Measurements from ENCODE around the gene GALNT18.

The GALNT18 gene

DNA sequence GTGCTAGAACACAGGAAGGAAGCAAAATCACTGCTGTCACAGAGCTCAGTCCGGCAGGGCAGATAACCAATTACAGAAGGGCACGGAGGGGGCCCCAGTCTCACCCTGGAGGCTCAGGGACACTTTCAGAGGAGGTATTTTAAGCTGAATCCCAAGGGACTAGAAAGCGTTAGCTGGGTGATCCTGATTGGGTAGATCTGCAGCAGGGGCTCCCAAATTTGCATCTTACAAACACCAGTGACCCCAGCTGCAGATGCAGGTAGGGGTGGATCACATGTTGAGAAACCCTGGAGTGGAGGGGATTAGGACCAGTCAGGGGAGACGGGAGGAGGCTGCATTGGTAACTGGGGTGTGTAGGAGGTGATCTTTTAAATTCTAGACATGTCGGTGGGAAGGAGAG is 360.2 kb downstream of the GALNT18 start:
- TF ChIP-seq CTCF (conservative IDR thresholded peaks at IDR 0.05) (no peak), ZFX (IDR thresholded peaks at IDR 0.05) (no peak)
- H3K27ac ChIP-seq, result no peak overlapping the region

- TF ChIP-seq ZFX (IDR thresholded peaks at IDR 0.05), result no peak
- no peak for TF ChIP-seq CTCF (conservative IDR thresholded peaks at IDR 0.05)
Measured at GRCh38 chr11:11260903-11261302, 360.9 kb downstream of the GALNT18 start.

DNA sequence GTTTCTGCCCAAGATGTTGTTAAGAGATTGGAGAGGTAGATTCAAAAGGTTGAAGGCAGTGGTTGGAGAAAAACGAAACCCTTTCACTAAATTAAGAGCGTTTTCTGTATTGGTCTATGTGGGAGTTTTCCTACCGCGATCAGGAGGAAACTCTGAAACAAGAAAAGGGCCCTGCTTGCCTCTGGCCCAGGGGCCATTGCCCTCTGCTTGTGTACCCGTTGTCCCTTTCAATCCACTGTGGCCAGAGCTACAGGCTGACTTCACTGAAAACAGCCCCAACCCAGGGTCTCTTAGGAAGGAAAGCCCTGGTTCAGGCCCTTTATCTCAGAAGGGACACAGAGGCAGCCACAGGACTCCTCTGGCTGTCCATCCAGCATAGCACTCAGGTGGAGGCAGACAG is 367.8 kb downstream of the GALNT18 start:
- no peak overlapping the region for H3K27ac ChIP-seq
- TF ChIP-seq ZFX (IDR thresholded peaks at IDR 0.05), result no peak
- TF ChIP-seq CTCF (conservative IDR thresholded peaks at IDR 0.05), result no peak

More at GRCh38 chr11:11260903-11261302, 360.9 kb downstream of the GALNT18 start:
- H3K27ac ChIP-seq, result no peak overlapping the region

DNA sequence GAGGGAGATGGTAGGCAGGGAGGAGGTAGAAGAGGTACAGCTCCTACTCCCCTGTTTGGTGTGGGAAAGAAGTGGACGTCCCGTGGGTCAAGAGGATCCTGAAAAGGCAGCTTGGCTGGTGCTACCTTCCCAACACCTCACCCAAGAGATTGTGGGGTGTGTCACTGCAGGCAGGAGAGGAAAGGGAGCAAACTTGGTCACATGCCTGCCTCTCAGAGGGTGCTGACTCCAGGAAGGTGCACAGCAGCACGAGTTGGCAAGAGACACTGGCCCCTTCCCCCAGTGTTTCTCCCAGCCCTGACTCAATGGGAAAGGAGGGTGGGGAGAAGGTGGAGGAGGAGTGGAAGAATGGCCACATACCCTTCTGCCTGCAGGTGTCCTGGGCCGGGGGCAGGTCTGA is 368.3 kb downstream of the GALNT18 start:
- TF ChIP-seq CTCF (conservative IDR thresholded peaks at IDR 0.05) (no peak), ZFX (IDR thresholded peaks at IDR 0.05) (no peak)
- no peak overlapping the region for H3K27ac ChIP-seq

GRCh38 chr11:11252403-11252802 is 369.4 kb downstream of the GALNT18 start:
- no peak for TF ChIP-seq CTCF (conservative IDR thresholded peaks at IDR 0.05)
- no peak for TF ChIP-seq ZFX (IDR thresholded peaks at IDR 0.05)
- no peak overlapping the region for H3K27ac ChIP-seq

DNA sequence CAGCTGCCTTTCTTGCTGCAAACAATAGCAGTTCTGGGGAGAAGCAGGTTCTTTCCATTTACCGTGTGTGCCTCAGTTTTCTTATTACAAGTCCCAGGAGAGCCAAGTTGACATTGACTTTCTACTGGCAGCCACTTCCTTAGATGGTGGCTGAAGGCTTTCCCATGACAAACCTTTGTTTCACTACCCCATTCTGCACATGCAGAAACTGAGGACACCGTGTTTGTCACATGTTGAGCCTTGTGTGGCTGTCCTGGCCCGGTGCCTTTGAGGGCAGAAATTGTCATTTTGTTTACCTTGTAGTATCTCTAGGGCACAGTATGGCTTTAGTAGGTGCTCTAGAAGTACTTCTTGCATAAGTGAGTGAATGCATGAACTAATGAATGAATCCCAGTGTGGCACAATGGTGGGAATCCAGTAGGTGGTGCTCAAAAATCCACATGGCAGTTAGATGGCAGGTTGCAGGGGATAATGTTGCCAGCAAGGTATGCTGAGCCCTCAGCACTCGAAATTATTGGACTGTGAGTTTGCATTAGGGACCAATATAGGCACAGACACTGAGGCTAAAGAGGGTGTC is 370.3 kb downstream of the GALNT18 start:
- TF ChIP-seq ZFX (IDR thresholded peaks at IDR 0.05), result no peak
- TF ChIP-seq CTCF (conservative IDR thresholded peaks at IDR 0.05), result no peak
- no peak overlapping the region for H3K27ac ChIP-seq

- no peak overlapping the region for H3K27ac ChIP-seq
- TF ChIP-seq ZFX (IDR thresholded peaks at IDR 0.05) (no peak), CTCF (conservative IDR thresholded peaks at IDR 0.05) (no peak)
Measured at GRCh38 chr11:11250470-11250869, 371.3 kb downstream of the GALNT18 start.
